ENCODE measurements around the gene RXFP1.

The RXFP1 gene

GRCh38 chr4:158682066-158682465 is 160.4 kb downstream of the RXFP1 start:
- peaks cover 3% of the 10 kb centered on the region for H3K36me3 ChIP-seq (replicated peaks; ENCODE audit: low read depth, low read length)
- H3K4me2 ChIP-seq (ENCODE audit: low read length): no peak overlapping the region
- H3K27me3 ChIP-seq (ENCODE audit: low read depth, low read length): no peaks in the 10 kb centered on the region
- H3K4me1 ChIP-seq (ENCODE audit: low read length): no peaks in the 10 kb centered on the region
- no peaks in the 10 kb centered on the region for H3K9me3 ChIP-seq (ENCODE audit: insufficient read depth, low read length)
- no peak overlapping the region for H3K4me3 ChIP-seq (ENCODE audit: low read length)
- no peaks in the 10 kb centered on the region for H3K79me2 ChIP-seq (ENCODE audit: low read length)
- no peak overlapping the region for H3K9ac ChIP-seq (ENCODE audit: low read length)
- H2AFZ ChIP-seq (ENCODE audit: low read depth, low read length): no peak overlapping the region
- H3K27ac ChIP-seq (ENCODE audit: low read length): no peak overlapping the region
- no peaks in the 10 kb centered on the region for H4K20me1 ChIP-seq (ENCODE audit: insufficient read depth, low read length)
- no peak for TF ChIP-seq CTCF (IDR thresholded peaks at IDR 0.05; ENCODE audit: low read depth, low read length)
- no peak for TF ChIP-seq EZH2phosphoT487 (IDR thresholded peaks at IDR 0.05; ENCODE audit: low read depth)

GRCh38 chr4:158688813-158689212 is 167.1 kb downstream of the RXFP1 start:
- Histone ChIP-seq H3K27me3 (ENCODE audit: low read depth, low read length) (no peaks in the 10 kb centered on the region), H3K4me1 (ENCODE audit: low read length) (no peaks in the 10 kb centered on the region), H3K27ac (ENCODE audit: low read length) (no peak overlapping the region), H4K20me1 (ENCODE audit: insufficient read depth, low read length) (no peaks in the 10 kb centered on the region), H3K4me3 (ENCODE audit: low read length) (no peak overlapping the region), H2AFZ (ENCODE audit: low read depth, low read length) (no peak overlapping the region), H3K79me2 (ENCODE audit: low read length) (no peaks in the 10 kb centered on the region), H3K4me2 (ENCODE audit: low read length) (no peak overlapping the region), H3K9me3 (ENCODE audit: insufficient read depth, low read length) (no peaks in the 10 kb centered on the region), H3K36me3 (replicated peaks; ENCODE audit: low read depth, low read length) (peaks cover 3% of the 10 kb centered on the region), H3K9ac (ENCODE audit: low read length) (no peak overlapping the region)
- no peak for TF ChIP-seq EZH2phosphoT487 (IDR thresholded peaks at IDR 0.05; ENCODE audit: low read depth)
- no peak for TF ChIP-seq CTCF (IDR thresholded peaks at IDR 0.05; ENCODE audit: low read depth, low read length)
